ENCODE measurements around the gene KDM5B. TPM values are rescaled to one million over a fixed set of nuclear protein-coding genes. Genes with fewer than 3 reads are reported as not detected.

KDM5B gene
- total and polyA plus RNA-seq, 9 of the 15 experiments (the other 6 are each of a cell fraction or from before 2014, with no cell fraction given) = 15.4 to 90.6 (median 57.1) TPM

GRCh38 chr1:202807926-202808757 lies at the start of gene KDM5B (continued):
- TF ChIP-seq MCM7 (IDR thresholded peaks at IDR 0.05) (no peak), ZNF232 (CRISPR knock-in tag; IDR thresholded peaks at IDR 0.05) (no peak), POLR2B (IDR thresholded peaks at IDR 0.05; ENCODE audit: low read depth, partially characterized antibody) (peak; percentile 85), ZBTB43 (CRISPR knock-in tag; IDR thresholded peaks at IDR 0.05) (no peak), ZNF282 (CRISPR knock-in tag; IDR thresholded peaks at IDR 0.05) (no peak), LEF1 (IDR thresholded peaks at IDR 0.05) (no peak), COPS2 (conservative IDR thresholded peaks at IDR 0.05) (no peak), SOX6 (IDR thresholded peaks at IDR 0.05) (no peak), CBX8 (IDR thresholded peaks at IDR 0.05; ENCODE audit: borderline replicate concordance, extremely low read depth, low read depth, low read length, poor library complexity, severe bottlenecking) (no peak), TBL1XR1 (IDR thresholded peaks at IDR 0.05; ENCODE audit: low read length in 2 of 2) (peak; percentile 22 to 42; a peak in 1 of 4 replicates), ARHGAP35 (IDR thresholded peaks at IDR 0.05; ENCODE audit: partially characterized antibody) (no peak), ZHX1 (conservative IDR thresholded peaks at IDR 0.05; ENCODE audit: low read length) (no peak), CBFB (CRISPR knock-in tag; IDR thresholded peaks at IDR 0.05) (no peak; the same call in 1 of the 2 replicates), RNF2 (IDR thresholded peaks at IDR 0.05) (peak; percentile 69; the same call in 1 of the 2 replicates), NR4A1 (CRISPR knock-in tag; IDR thresholded peaks at IDR 0.05) (no peak), NR4A1 (tag; IDR thresholded peaks at IDR 0.05) (0 out of 2 replicates have a peak, but pooled peaks have one; percentile 47), STAT6 (CRISPR knock-in tag; IDR thresholded peaks at IDR 0.05) (no peak), ZNF586 (CRISPR knock-in tag; conservative IDR thresholded peaks at IDR 0.05) (no peak), BRD9 (IDR thresholded peaks at IDR 0.05; ENCODE audit: low read depth, partially characterized antibody) (no peak), ZNF134 (CRISPR knock-in tag; conservative IDR thresholded peaks at IDR 0.05) (no peak), SREBF2 (CRISPR knock-in tag; IDR thresholded peaks at IDR 0.05) (no peak), HNRNPL (IDR thresholded peaks at IDR 0.05; ENCODE audit: low read depth, low read length) (peak; percentile 92), ZKSCAN3 (CRISPR knock-in tag; IDR thresholded peaks at IDR 0.05) (no peak), TBP (optimal IDR thresholded peaks at IDR 0.05; ENCODE audit: low read depth, low read length) (peak; percentile 93)

Measured in K562 (cell line).